ENCODE measurements around the gene KIAA1217.
"Not testable (repeated sequence)": the region's sequence is repeated elsewhere in the genome, so short reads cannot be mapped to it uniquely, and the experiment has no call there.

The KIAA1217 gene

GRCh38 chr10:24349379-24350001 lies 140.6 kb downstream of the KIAA1217 start:
- no peaks in the 10 kb centered on the region for H3K4me1 Mint-ChIP-seq (ENCODE audit: low read depth in 2 of 2)
- H3K4me3 Mint-ChIP-seq: no peak overlapping the region
- H3K27ac Mint-ChIP-seq: no peak overlapping the region
- ATAC-seq (replicated peaks) (no peak), DNase-seq (no peak)
- no peaks in the 10 kb centered on the region for H3K27me3 Mint-ChIP-seq
- no peaks in the 10 kb centered on the region for H3K9me3 Mint-ChIP-seq
- H3K36me3 Mint-ChIP-seq (ENCODE audit: insufficient read depth): peaks cover 2% of the 10 kb centered on the region

DNA sequence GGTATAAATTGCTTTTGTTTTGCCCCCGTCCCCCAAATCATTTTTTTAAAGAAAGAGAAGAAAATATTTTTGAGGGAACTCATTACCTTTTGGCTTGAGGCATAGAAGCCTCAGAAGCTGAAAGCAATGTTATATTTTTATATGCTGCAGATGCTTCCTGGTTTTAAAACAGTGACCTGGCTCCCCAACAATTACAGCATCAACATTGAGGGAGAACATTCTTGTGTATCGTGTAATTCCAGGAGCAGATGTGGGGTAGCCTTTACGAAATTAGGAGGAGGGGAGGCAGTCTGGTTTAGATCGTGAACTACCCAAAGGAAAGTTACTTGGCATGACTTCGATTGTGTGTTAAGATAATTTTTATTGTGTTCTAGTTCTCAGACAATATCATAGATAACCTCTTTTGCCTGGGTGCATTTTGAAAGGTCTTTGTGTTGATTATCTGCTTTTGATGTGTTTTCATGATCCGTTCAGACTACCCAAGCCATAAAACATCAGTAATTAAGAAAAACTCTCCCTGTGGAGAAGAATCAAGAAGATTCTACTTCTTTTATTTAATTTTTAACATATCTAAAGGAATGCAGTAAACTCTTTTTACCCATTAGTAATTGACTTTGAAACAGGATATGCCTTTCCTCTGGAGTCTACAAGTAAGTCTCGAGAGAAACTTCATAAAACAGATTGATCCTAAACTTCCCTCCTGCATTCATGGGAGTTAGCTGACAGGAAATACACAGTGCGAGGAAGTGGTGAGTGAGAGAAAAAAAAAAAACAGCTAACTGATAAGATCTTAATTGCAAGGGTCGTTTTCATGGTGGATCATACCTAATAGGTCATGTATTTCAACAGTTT lies 141.4 kb downstream of the KIAA1217 start:
- no peaks in the 10 kb centered on the region for H3K36me3 Mint-ChIP-seq (ENCODE audit: insufficient read depth)
- no peak for ATAC-seq (replicated peaks)
- H3K4me3 Mint-ChIP-seq: no peak overlapping the region
- H3K27me3 Mint-ChIP-seq: no peaks in the 10 kb centered on the region
- H3K4me1 Mint-ChIP-seq (ENCODE audit: low read depth in 2 of 2): no peaks in the 10 kb centered on the region
- no peak for DNase-seq
- no peaks in the 10 kb centered on the region for H3K9me3 Mint-ChIP-seq
- H3K27ac Mint-ChIP-seq: no peak overlapping the region

DNA sequence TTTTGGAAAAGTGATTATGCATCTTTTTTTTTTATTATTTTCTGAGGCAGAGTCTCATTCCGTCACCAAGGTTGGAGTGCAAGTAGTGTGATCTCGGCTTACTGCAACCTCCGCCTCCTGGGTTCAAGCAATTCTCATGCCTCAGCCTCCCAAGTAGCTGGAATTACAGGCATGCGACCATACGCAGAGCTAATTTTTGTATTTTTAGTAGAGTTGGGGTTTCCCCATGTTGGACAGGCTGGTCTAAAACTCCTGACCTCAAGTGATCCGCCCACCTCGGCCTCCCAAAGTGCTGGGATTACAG lies 141.9 kb downstream of the KIAA1217 start:
- H3K4me3 Mint-ChIP-seq; H3K27ac Mint-ChIP-seq; H3K27me3 Mint-ChIP-seq; ATAC-seq (replicated peaks); DNase-seq; H3K36me3 Mint-ChIP-seq (ENCODE audit: insufficient read depth); H3K9me3 Mint-ChIP-seq; H3K4me1 Mint-ChIP-seq (ENCODE audit: low read depth in 2 of 2): not testable (repeated sequence)

GRCh38 chr10:24351961-24352360 lies 143.0 kb downstream of the KIAA1217 start:
- Mint-ChIP-seq H3K36me3 (ENCODE audit: insufficient read depth) (peaks cover 2% of the 10 kb centered on the region), H3K4me3 (no peak overlapping the region), H3K27ac (no peak overlapping the region), H3K27me3 (no peaks in the 10 kb centered on the region), H3K9me3 (no peaks in the 10 kb centered on the region), H3K4me1 (ENCODE audit: low read depth in 2 of 2) (no peaks in the 10 kb centered on the region)
- no peak for ATAC-seq (replicated peaks)
- no peak for DNase-seq

- DNase-seq: no peak
- H3K4me3 Mint-ChIP-seq: no peak overlapping the region
- peaks cover 2% of the 10 kb centered on the region for H3K36me3 Mint-ChIP-seq (ENCODE audit: insufficient read depth)
- no peaks in the 10 kb centered on the region for H3K4me1 Mint-ChIP-seq (ENCODE audit: low read depth in 2 of 2)
- no peaks in the 10 kb centered on the region for H3K27me3 Mint-ChIP-seq
- H3K27ac Mint-ChIP-seq: no peak overlapping the region
- no peaks in the 10 kb centered on the region for H3K9me3 Mint-ChIP-seq
- no peak for ATAC-seq (replicated peaks)
Observed at GRCh38 chr10:24352399-24352798, 143.5 kb downstream of the KIAA1217 start.

- Mint-ChIP-seq H3K27ac (no peak overlapping the region), H3K27me3 (no peaks in the 10 kb centered on the region), H3K9me3 (no peaks in the 10 kb centered on the region), H3K4me1 (ENCODE audit: low read depth in 2 of 2) (no peaks in the 10 kb centered on the region), H3K4me3 (no peak overlapping the region), H3K36me3 (ENCODE audit: insufficient read depth) (peaks cover 2% of the 10 kb centered on the region)
- DNase-seq: no peak
- ATAC-seq (replicated peaks): no peak
Observed at GRCh38 chr10:24353319-24353718, 144.4 kb downstream of the KIAA1217 start.

DNA sequence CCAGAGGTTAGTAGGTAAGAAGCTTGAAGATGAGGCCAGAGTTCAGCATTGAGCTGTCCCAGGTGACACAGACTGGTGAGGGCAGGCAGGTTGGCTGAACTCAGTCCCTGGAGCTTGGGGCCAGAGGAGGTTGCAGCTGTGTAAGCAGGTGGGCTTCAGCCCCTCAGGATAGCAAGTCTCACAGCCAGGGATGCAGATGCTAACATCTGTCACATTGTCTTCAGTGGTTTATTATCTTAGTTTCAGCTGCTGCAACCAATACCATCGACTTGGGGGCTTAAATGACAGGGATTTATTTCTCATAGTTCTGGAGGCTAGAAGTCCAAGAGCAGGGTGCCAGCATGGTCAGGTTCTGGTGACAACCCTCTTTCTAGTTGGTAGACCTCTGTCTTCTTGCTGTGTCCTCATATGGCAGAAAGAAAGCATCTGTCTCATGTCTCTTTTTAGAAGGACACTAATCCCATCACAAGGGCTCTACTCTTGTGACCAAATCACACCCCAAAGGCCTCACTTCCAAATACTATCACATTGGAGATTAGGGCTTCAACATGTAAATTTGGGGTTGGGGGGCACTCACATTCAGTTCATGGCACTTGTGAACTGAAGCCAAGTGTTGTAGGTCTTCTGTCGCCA lies 146.2 kb downstream of the KIAA1217 start:
- ATAC-seq (replicated peaks): no peak
- no peak overlapping the region for H3K4me3 Mint-ChIP-seq
- no peaks in the 10 kb centered on the region for H3K9me3 Mint-ChIP-seq
- H3K4me1 Mint-ChIP-seq (ENCODE audit: low read depth in 2 of 2): no peaks in the 10 kb centered on the region
- H3K27ac Mint-ChIP-seq: no peak overlapping the region
- H3K27me3 Mint-ChIP-seq: no peaks in the 10 kb centered on the region
- peaks cover 2% of the 10 kb centered on the region for H3K36me3 Mint-ChIP-seq (ENCODE audit: insufficient read depth)
- DNase-seq: no peak

GRCh38 chr10:24357344-24358004 lies 148.5 kb downstream of the KIAA1217 start:
- H3K36me3 Mint-ChIP-seq (ENCODE audit: insufficient read depth): peaks cover 2% of the 10 kb centered on the region
- H3K27me3 Mint-ChIP-seq: no peaks in the 10 kb centered on the region
- H3K4me3 Mint-ChIP-seq: no peak overlapping the region
- no peak for ATAC-seq (replicated peaks)
- no peaks in the 10 kb centered on the region for H3K4me1 Mint-ChIP-seq (ENCODE audit: low read depth in 2 of 2)
- DNase-seq: no peak
- H3K9me3 Mint-ChIP-seq: no peaks in the 10 kb centered on the region
- no peak overlapping the region for H3K27ac Mint-ChIP-seq

- H3K4me1 Mint-ChIP-seq (ENCODE audit: low read depth in 2 of 2): no peaks in the 10 kb centered on the region
- H3K27ac Mint-ChIP-seq: no peak overlapping the region
- H3K36me3 Mint-ChIP-seq (ENCODE audit: insufficient read depth): peaks cover 2% of the 10 kb centered on the region
- no peak for DNase-seq
- H3K27me3 Mint-ChIP-seq: no peaks in the 10 kb centered on the region
- no peaks in the 10 kb centered on the region for H3K9me3 Mint-ChIP-seq
- no peak for ATAC-seq (replicated peaks)
- H3K4me3 Mint-ChIP-seq: no peak overlapping the region
Observed at GRCh38 chr10:24358022-24358421, 149.1 kb downstream of the KIAA1217 start.

DNA sequence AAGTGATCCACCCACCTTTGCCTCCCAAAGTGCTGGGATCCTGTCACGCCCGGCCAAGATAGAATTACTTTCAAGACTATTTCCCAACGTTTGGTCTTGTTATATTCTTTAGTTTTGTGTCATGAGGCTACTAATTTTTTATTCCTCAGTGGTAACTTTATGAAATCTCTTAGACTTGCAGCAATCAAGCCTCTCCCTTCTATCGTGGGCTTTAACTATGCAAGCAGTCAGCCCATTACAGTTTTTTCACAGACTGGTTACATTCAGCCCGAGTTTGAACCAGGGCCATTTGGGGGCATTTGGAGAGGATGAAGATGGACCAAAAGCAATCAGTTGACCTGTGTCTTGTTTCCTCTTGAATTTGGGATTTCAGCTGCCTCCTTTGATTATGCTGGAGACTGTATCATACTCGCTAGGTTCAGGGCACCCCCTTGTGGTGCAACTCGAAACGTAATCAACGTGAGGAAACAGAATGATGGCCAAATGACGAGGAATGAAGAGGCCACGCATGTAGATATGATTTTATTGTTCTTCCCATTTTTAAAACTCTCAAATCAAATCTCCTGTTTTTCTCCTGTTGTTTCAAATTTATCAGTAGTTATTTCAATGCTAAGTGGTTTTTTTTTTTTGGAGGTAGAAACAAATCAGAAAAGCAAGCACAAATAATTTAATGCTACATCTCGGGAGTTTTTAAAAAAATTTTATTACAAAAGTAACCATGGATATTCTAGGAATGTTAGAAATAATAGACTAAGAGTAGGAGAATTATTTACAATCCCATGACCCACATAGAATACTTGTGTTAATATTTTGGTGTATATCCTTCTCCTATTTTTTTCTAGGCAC lies 151.6 kb downstream of the KIAA1217 start:
- DNase-seq: no peak
- H3K27ac Mint-ChIP-seq: no peak overlapping the region
- H3K9me3 Mint-ChIP-seq: no peaks in the 10 kb centered on the region
- H3K4me3 Mint-ChIP-seq: no peak overlapping the region
- ATAC-seq (replicated peaks): no peak
- no peaks in the 10 kb centered on the region for H3K4me1 Mint-ChIP-seq (ENCODE audit: low read depth in 2 of 2)
- peaks cover 2% of the 10 kb centered on the region for H3K36me3 Mint-ChIP-seq (ENCODE audit: insufficient read depth)
- no peaks in the 10 kb centered on the region for H3K27me3 Mint-ChIP-seq

GRCh38 chr10:24363070-24363469 lies 154.1 kb downstream of the KIAA1217 start:
- Mint-ChIP-seq H3K4me1 (ENCODE audit: low read depth in 2 of 2) (no peaks in the 10 kb centered on the region), H3K36me3 (ENCODE audit: insufficient read depth) (no peaks in the 10 kb centered on the region), H3K4me3 (no peak overlapping the region), H3K9me3 (no peaks in the 10 kb centered on the region), H3K27me3 (no peaks in the 10 kb centered on the region), H3K27ac (no peak overlapping the region)
- DNase-seq: no peak
- ATAC-seq (replicated peaks): no peak

- H3K4me1 Mint-ChIP-seq (ENCODE audit: low read depth in 2 of 2): no peaks in the 10 kb centered on the region
- H3K27ac Mint-ChIP-seq: no peak overlapping the region
- peaks cover 0 to 5% of the 10 kb centered on the region in 2 donors for H3K9me3 Mint-ChIP-seq
- H3K36me3 Mint-ChIP-seq (ENCODE audit: insufficient read depth): no peaks in the 10 kb centered on the region
- no peak for ATAC-seq (replicated peaks)
- no peak overlapping the region for H3K4me3 Mint-ChIP-seq
- no peak for DNase-seq
- H3K27me3 Mint-ChIP-seq: no peaks in the 10 kb centered on the region
Observed at GRCh38 chr10:24367688-24368087, 158.8 kb downstream of the KIAA1217 start.

DNA sequence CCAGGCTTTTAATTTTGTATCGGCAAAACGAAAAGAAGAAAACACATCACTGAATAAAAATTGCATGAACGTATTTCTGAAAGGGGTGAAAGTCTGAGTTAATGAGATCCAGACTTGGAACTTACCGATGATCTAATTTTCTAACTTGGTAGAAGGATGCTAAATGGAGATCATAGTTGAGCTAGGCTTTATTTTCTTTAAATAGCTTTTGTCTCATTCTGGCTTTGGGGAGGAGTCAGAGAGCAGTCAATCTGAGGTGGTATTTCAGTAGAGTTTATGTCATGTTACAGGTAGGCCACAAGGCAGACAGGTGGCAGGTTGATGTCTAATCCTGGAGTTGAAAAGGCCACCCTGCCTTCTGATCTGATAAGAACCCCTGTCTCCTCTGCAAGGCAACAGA lies 161.9 kb downstream of the KIAA1217 start:
- Mint-ChIP-seq H3K36me3 (ENCODE audit: insufficient read depth) (no peaks in the 10 kb centered on the region), H3K27ac (no peak overlapping the region), H3K4me3 (no peak overlapping the region), H3K9me3 (peaks cover 0 to 5% of the 10 kb centered on the region in 2 donors), H3K4me1 (ENCODE audit: low read depth in 2 of 2) (no peaks in the 10 kb centered on the region), H3K27me3 (no peaks in the 10 kb centered on the region)
- no peak for DNase-seq
- no peak for ATAC-seq (replicated peaks)
